NT2/D1 (cell line): ENCODE data around the gene WFIKKN2.

Experiments
- DNase-seq: peaks from one replicate; pipeline ENCODE4 v3.0.0-alpha.2; 2011; ENCODE audit warnings: low read depth, low spot score
- H3K27me3 ChIP-seq: 2 replicates; pipeline ENCODE4 v1.6.0; 2011; ENCODE audit warnings: mild to moderate bottlenecking; ENCODE audit not compliant: insufficient read length, insufficient read depth
- H3K36me3 ChIP-seq: 2 replicates; pipeline ENCODE4 v1.6.1; 2011; ENCODE audit warnings: mild to moderate bottlenecking, low read length, mixed read lengths; ENCODE audit not compliant: insufficient read depth, insufficient read length
- H3K4me1 ChIP-seq: 2 replicates; pipeline ENCODE4 v1.5.1; 2011; ENCODE audit not compliant: insufficient read depth, insufficient read length
- H3K4me3 ChIP-seq: 2 replicates; pipeline ENCODE4 v1.5.1; 2011; ENCODE audit warnings: low read depth; ENCODE audit not compliant: insufficient read length
- H3K9ac ChIP-seq: 2 replicates; pipeline ENCODE4 v1.6.0; 2011; ENCODE audit warnings: low read depth; ENCODE audit not compliant: insufficient read length
- H3K9me3 ChIP-seq: 2 replicates; pipeline ENCODE4 v1.5.1; 2011; ENCODE audit warnings: mild to moderate bottlenecking, low read length; ENCODE audit not compliant: insufficient read depth
- SUZ12 ChIP-seq: IDR thresholded peaks from 2 replicates; pipeline ENCODE4 v1.6.1; 2011; ENCODE audit not compliant: insufficient read length, insufficient read depth; ENCODE audit errors: extremely low read depth
- YY1 ChIP-seq: IDR thresholded peaks from 2 replicates; pipeline ENCODE4 v1.6.1; 2011; ENCODE audit not compliant: insufficient read length, insufficient read depth
- ZNF274 ChIP-seq: IDR thresholded peaks from 2 replicates; pipeline ENCODE4 v1.6.1; 2011; ENCODE audit warnings: mild to moderate bottlenecking, low read depth, low read length

Gene WFIKKN2, protein sequence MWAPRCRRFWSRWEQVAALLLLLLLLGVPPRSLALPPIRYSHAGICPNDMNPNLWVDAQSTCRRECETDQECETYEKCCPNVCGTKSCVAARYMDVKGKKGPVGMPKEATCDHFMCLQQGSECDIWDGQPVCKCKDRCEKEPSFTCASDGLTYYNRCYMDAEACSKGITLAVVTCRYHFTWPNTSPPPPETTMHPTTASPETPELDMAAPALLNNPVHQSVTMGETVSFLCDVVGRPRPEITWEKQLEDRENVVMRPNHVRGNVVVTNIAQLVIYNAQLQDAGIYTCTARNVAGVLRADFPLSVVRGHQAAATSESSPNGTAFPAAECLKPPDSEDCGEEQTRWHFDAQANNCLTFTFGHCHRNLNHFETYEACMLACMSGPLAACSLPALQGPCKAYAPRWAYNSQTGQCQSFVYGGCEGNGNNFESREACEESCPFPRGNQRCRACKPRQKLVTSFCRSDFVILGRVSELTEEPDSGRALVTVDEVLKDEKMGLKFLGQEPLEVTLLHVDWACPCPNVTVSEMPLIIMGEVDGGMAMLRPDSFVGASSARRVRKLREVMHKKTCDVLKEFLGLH

DNA sequence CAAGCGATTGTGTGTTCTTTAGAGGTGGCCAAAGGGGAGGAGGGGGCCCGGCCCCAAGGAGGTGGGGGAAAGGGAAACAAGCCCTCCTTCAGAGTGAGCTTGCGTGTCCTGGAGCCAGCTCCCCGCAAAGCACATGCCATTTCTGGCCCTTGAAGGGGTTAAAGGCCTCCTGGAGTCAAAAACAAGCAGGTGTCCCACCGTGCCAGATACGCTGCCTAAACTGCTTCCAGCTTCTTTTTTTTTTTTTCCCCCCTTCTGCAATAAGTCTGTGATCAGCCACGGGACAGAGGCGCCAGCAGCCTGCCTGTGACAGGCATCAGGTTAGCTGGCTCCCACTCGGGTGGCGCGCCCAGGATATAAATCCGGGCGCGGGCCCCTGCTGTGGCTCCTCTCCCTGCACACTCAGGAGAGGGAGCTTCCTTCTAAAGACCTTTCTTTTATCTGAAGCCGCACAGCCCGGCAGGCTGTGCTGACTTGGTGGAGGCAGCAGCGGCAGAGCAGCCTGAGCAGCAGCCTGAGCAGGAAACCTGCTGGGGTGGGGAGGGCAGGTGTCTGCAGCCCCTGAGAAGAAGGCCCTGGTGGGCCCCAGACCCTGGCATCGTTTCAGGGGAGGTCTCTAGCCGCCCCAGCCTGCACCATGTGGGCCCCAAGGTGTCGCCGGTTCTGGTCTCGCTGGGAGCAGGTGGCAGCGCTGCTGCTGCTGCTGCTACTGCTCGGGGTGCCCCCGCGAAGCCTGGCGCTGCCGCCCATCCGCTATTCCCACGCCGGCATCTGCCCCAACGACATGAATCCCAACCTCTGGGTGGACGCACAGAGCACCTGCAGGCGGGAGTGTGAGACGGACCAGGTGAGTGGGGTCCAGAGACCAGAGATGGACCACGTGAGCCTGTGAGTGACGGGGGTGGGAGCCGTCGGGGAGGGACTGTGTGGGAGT, at the start of gene WFIKKN2:
Gene WFIKKN2, plus strand, starts transcription at position 286 of the 934 bp plus-strand sequence. Its CDS starts 352 bp downstream, at position 638.
- no peak for DNase-seq
- TF ChIP-seq SUZ12 (no peak), ZNF274 (no peak), YY1 (no peak)
- peak within 1 kb of the TSS; percentile 42 for H3K9ac ChIP-seq
- no peaks in the 10 kb centered on the region for H3K27me3 ChIP-seq
- H3K9me3 ChIP-seq = no peaks in the 10 kb centered on the region
- no peaks in the 10 kb centered on the region for H3K36me3 ChIP-seq
- H3K4me1 ChIP-seq = peaks cover 32% of the 10 kb centered on the region
- no peak within 1 kb of the TSS for H3K4me3 ChIP-seq

DNA sequence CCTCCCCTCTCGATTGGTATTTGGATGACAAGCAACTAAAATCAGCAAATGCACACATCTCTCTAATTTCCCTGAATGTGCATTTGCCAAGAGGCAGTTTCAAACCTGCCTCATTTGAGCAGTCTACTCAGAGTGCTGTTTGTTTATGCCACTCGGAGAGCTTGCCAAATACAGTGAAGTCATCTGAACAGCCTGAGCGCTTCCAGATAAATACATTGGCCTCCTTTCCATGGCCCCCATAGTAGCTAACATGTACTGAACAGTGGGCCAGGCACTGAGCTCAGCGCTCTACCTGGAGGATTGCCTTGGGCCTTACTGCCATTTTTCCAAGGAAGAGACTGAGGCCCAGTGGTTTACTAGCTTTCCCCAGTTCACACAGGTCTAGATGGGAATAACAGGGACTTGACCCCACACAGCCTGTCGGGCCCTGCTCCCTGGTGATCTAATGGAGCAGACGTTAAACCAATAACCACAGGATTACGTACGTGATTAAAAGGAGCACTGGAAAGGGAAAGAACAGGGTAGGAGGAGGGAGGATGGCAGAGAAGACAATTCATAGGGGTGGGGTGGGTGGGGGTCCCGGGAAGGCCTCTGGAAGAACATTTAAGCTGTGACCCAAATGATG, 49.3 kb upstream of the WFIKKN2 start:
- Histone ChIP-seq H3K9me3 (no peaks in the 10 kb centered on the region), H3K4me3 (no peak overlapping the region), H3K27me3 (peaks cover 2% of the 10 kb centered on the region), H3K36me3 (no peaks in the 10 kb centered on the region), H3K4me1 (peaks cover 10% of the 10 kb centered on the region), H3K9ac (no peak overlapping the region)
- TF ChIP-seq YY1 = no peak
- no peak for DNase-seq

DNA sequence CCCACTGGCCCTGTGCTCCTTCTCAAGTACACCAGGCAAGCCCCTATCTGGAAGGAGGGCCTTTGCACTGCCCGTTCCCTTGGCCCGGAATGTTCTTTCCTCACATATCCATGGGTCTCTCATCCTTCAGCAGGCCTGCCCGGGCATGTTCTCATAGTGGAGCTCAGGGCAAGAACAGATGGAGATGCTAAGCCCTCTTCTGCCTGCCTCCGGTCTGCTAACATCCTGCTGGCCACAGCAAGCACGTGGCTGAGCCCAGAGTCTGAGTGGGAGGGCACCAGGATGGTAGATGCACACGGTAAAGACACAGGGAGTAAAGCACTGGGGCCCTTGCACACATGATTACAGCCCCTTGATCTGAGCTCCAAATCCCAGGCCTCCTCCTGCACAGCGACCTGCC, 48.3 kb upstream of the WFIKKN2 start:
- peaks cover 2% of the 10 kb centered on the region for H3K27me3 ChIP-seq
- TF ChIP-seq SUZ12 (no peak), YY1 (no peak), ZNF274 (no peak)
- H3K4me3 ChIP-seq = no peak overlapping the region
- no peak overlapping the region for H3K9ac ChIP-seq
- no peak for DNase-seq
- no peaks in the 10 kb centered on the region for H3K9me3 ChIP-seq
- peaks cover 10% of the 10 kb centered on the region for H3K4me1 ChIP-seq
- no peaks in the 10 kb centered on the region for H3K36me3 ChIP-seq

DNA sequence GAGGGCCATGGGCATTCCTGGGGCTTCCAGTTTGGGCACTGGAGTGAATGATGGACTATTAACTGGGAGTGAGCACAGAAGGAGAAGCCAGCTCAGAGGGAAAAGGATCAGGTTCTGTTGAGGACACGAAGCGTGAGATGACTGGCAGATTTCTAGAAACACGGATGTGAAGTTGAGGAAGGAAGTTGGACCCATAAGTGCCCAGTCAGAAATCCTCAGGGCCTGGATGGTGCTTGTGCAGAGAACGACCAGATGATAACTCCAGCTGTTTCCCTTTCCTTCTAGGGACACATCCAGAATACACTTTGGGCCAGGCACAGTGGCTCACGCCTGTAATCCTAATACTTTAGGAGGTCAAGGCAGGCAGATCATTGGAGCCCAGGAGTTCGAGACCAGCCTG, 44.8 kb upstream of the WFIKKN2 start:
- Histone ChIP-seq H3K9me3 (no peaks in the 10 kb centered on the region), H3K27me3 (no peaks in the 10 kb centered on the region), H3K36me3 (no peaks in the 10 kb centered on the region), H3K4me3 (no peak overlapping the region), H3K4me1 (peaks cover 8% of the 10 kb centered on the region), H3K9ac (no peak overlapping the region)
- TF ChIP-seq YY1 (no peak), ZNF274 (no peak)
- DNase-seq = no peak

DNA sequence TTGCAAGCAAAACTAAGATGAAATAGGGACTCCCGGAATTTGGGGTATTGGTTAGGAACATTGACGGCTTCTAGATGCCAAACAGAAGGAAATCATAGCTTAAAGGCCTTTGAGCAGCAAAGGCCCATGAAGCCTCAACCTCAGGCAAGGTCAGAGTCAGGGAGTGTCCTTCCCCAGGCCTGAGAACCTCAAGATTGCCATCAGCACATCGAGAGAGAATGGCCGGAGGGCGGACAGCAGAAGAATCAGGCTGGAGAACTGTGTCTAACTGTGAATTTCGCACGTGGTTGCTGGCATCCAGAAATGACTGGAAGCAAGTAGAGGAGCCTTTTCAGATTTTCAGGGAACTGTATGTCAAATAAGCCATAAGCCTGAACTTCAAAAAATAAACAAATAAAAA, 43.3 kb upstream of the WFIKKN2 start:
- Histone ChIP-seq H3K27me3 (no peaks in the 10 kb centered on the region), H3K9me3 (no peaks in the 10 kb centered on the region), H3K4me3 (no peak overlapping the region), H3K36me3 (no peaks in the 10 kb centered on the region), H3K4me1 (peaks cover 1% of the 10 kb centered on the region), H3K9ac (no peak overlapping the region)
- no peak for DNase-seq
- no peak for TF ChIP-seq YY1
- TF ChIP-seq ZNF274 = no peak
- TF ChIP-seq SUZ12 = no peak

DNA sequence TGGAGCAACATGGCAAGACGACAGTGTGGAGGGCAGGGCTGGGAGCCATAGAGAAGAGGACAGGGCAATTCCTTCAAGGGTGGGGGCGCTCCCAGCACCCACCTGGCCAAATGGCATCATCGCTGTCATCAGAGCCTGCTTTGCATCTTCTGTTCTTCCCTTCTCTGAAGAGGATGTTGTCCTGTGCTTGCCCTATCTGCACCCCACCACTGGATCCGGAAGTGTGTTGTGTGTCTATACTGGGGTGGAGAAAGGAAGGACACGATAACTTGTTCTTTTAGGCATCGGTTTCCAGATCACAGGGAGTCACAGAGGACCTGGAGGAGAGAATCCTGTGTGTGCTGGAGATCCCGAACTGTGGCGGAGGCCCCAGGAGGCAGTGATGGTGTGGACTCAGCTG, 42.4 kb upstream of the WFIKKN2 start:
- TF ChIP-seq ZNF274 (no peak), SUZ12 (no peak), YY1 (no peak)

More for the DNA sequence above, 42.4 kb upstream of the WFIKKN2 start:
- Histone ChIP-seq H3K4me3 (no peak overlapping the region), H3K36me3 (no peaks in the 10 kb centered on the region), H3K4me1 (no peaks in the 10 kb centered on the region), H3K27me3 (no peaks in the 10 kb centered on the region), H3K9me3 (no peaks in the 10 kb centered on the region), H3K9ac (no peak overlapping the region)
- no peak for DNase-seq
